Transverse colon (tissue), 3 donors: ENCODE results near the gene ANKRD44.

Experiments
- EP300 ChIP-seq: sonication (generic); formaldehyde crosslinking; IDR thresholded peaks from one replicate; pipeline ENCODE4 v1.6.1; 2017; ENCODE audit warnings: antibody characterized with exemption, low read depth
- POLR2A ChIP-seq: fragments of 450-650 bp; IDR thresholded peaks from one replicate; pipeline ENCODE4 v1.6.1; 2016; ENCODE audit warnings: antibody characterized with exemption, mild to moderate bottlenecking, moderate library complexity
- TF ChIP-seq, protein P1 (sequence below), 5 experiments: fragments of 200-600 bp in 3 of 5; fragments of 450-650 bp in 2 of 5; sonication (generic) in 3 of 5; IDR thresholded peaks; 1 replicate in 2 of 5; 2 replicates in 3 of 5; pipeline ENCODE4 v1.5.1; 2016 to 2017; ENCODE audit warnings: antibody characterized with exemption in 5 of 5, inconsistent platforms in 3 of 5, mild to moderate bottlenecking in 2 of 5, moderate library complexity in 1 of 5

DNA sequence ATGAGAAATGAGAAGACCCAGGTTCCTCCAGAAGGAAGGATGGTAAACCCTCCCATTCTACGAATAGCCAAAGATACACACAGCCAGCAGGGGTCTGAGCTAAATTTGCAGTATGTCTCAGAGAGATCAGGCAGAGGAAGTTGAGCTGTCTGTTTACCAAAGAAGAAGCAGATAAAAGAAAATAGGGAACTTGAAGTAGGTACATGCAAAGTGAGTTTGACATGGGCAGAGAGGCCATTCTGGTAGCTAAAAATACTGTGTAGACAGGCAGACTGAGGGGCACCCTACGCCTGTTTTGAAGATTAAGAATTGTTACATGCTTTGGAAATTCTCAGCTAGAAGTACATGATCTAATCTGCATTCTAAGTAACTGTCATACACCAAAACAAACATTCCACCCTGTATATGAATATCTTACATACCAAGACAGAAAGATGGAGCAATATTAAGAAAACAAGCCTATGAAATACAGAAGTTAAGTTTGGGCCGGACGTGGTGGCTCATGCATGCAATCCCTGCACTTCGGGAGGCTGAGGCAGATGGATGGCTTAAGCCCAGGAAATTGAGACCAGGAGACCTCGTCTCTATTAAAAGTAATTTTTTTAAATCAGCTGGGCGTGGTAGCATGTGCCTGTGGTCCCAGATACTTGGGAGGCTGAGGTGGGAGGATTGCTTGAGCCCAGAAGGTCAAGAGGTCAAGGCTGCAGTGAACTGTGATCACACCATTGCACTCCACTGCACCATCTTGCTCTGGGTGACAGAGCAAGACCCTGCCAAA lies 157.9 kb downstream of the ANKRD44 start:
- TF ChIP-seq, protein P1, sequence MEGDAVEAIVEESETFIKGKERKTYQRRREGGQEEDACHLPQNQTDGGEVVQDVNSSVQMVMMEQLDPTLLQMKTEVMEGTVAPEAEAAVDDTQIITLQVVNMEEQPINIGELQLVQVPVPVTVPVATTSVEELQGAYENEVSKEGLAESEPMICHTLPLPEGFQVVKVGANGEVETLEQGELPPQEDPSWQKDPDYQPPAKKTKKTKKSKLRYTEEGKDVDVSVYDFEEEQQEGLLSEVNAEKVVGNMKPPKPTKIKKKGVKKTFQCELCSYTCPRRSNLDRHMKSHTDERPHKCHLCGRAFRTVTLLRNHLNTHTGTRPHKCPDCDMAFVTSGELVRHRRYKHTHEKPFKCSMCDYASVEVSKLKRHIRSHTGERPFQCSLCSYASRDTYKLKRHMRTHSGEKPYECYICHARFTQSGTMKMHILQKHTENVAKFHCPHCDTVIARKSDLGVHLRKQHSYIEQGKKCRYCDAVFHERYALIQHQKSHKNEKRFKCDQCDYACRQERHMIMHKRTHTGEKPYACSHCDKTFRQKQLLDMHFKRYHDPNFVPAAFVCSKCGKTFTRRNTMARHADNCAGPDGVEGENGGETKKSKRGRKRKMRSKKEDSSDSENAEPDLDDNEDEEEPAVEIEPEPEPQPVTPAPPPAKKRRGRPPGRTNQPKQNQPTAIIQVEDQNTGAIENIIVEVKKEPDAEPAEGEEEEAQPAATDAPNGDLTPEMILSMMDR (IDR thresholded peaks at IDR 0.05): no peak
- TF ChIP-seq POLR2A (no peak), EP300 (no peak)
